ENCODE data around the gene POLE3.
"Not testable (repeated sequence)": the region's sequence is repeated elsewhere in the genome, so short reads cannot be mapped to it uniquely, and the experiment has no call there.

POLE3 gene

GRCh38 chr9:113376634-113377567 lies 33.6 kb downstream of the POLE3 start, which contains the start of gene HDHD3:
Gene HDHD3 (minus strand): TSS chr9:113376986. CDS start chr9:113374354, 2,632 bp downstream.
- peak; percentile 98 for DNase-seq (ENCODE audit: low spot score)

- DNase-seq (ENCODE audit: low spot score), result no peak
Measured at GRCh38 chr9:113375057-113376023, 35.1 kb downstream of the POLE3 start.

- no peak for DNase-seq (ENCODE audit: low spot score)
Measured at GRCh38 chr9:113373676-113374392, 36.6 kb downstream of the POLE3 start.

GRCh38 chr9:113373256-113373655 lies 37.2 kb downstream of the POLE3 start:
- DNase-seq (ENCODE audit: low spot score), result no peak

GRCh38 chr9:113372059-113372458 lies 38.4 kb downstream of the POLE3 start:
- DNase-seq (ENCODE audit: low spot score), result no peak

- no peak for DNase-seq (ENCODE audit: low spot score)
Measured at GRCh38 chr9:113370806-113371325, 39.6 kb downstream of the POLE3 start.

GRCh38 chr9:113369855-113370140 lies 40.7 kb downstream of the POLE3 start:
- DNase-seq (ENCODE audit: low spot score), result no peak

GRCh38 chr9:113368982-113369854 lies 41.3 kb downstream of the POLE3 start:
- DNase-seq (ENCODE audit: low spot score), result no peak

- no peak for DNase-seq (ENCODE audit: low spot score)
Measured at GRCh38 chr9:113368348-113368981, 42.0 kb downstream of the POLE3 start.

- not testable (repeated sequence) for DNase-seq (ENCODE audit: low spot score)
Measured at GRCh38 chr9:113365652-113366051, 44.8 kb downstream of the POLE3 start.

- DNase-seq (ENCODE audit: low spot score), result no peak
Measured at GRCh38 chr9:113364951-113365350, 45.5 kb downstream of the POLE3 start.

GRCh38 chr9:113363336-113363735 lies 47.1 kb downstream of the POLE3 start:
- no peak for DNase-seq (ENCODE audit: low spot score)

GRCh38 chr9:113361304-113362018 lies 49.0 kb downstream of the POLE3 start:
- peak; percentile 58 for DNase-seq (ENCODE audit: low spot score)

GRCh38 chr9:113360242-113360842 lies 50.1 kb downstream of the POLE3 start:
- no peak for DNase-seq (ENCODE audit: low spot score)

GRCh38 chr9:113359385-113359784 lies 51.1 kb downstream of the POLE3 start:
- no peak for DNase-seq (ENCODE audit: low spot score)
